SIG-M5 (cell line): ENCODE results near the gene UROC1.

Experiments used
- DNase-seq: peaks from one replicate; lab custom pipeline; 2025; lab: John Stamatoyannopoulos, UW

UROC1 gene

GRCh38 chr3:126478581-126479310 lies 38.8 kb downstream of the UROC1 start:
- DNase-seq: no peak

- DNase-seq: no peak
These were observed 40.6 kb downstream of the UROC1 start for GRCh38 chr3:126477061-126477380.

GRCh38 chr3:126476166-126477060 lies 41.2 kb downstream of the UROC1 start:
- DNase-seq: no peak

GRCh38 chr3:126475413-126476114 lies 42.0 kb downstream of the UROC1 start, which contains the start of gene ZXDC:
Gene ZXDC (minus strand): TSS chr3:126475891. CDS start chr3:126475865, 26 bp downstream.
- DNase-seq: peak; percentile 56

GRCh38 chr3:126474498-126475412 lies 42.8 kb downstream of the UROC1 start:
- no peak for DNase-seq

- no peak for DNase-seq
These were observed 44.0 kb downstream of the UROC1 start for GRCh38 chr3:126473292-126474168.

GRCh38 chr3:126472277-126473006 lies 45.1 kb downstream of the UROC1 start:
- peak; percentile 99 for DNase-seq

- DNase-seq: no peak
These were observed 48.1 kb downstream of the UROC1 start for GRCh38 chr3:126469479-126469878.

- DNase-seq: no peak
These were observed 49.3 kb downstream of the UROC1 start for GRCh38 chr3:126468028-126468891.

- no peak for DNase-seq
These were observed 50.0 kb downstream of the UROC1 start for GRCh38 chr3:126467611-126467955.

GRCh38 chr3:126466886-126467610 lies 50.5 kb downstream of the UROC1 start:
- DNase-seq: no peak

- no peak for DNase-seq
These were observed 51.5 kb downstream of the UROC1 start for GRCh38 chr3:126465928-126466544.

GRCh38 chr3:126464997-126465396 lies 52.6 kb downstream of the UROC1 start:
- DNase-seq: no peak

- DNase-seq: no peak
These were observed 53.1 kb downstream of the UROC1 start for GRCh38 chr3:126464494-126464893.

GRCh38 chr3:126464093-126464492 lies 53.5 kb downstream of the UROC1 start:
- no peak for DNase-seq

GRCh38 chr3:126463521-126463920 lies 54.1 kb downstream of the UROC1 start:
- no peak for DNase-seq

GRCh38 chr3:126461450-126462070 lies 56.0 kb downstream of the UROC1 start:
- no peak for DNase-seq
